Thyroid gland (tissue), 4 donors: Measurements from ENCODE around the gene OR13C9.

Experiments
- POLR2A ChIP-seq, 2 donors: fragments of 450-650 bp; IDR thresholded peaks; one replicate each; pipeline ENCODE4 v1.6.1; 2017; ENCODE audit warnings: antibody characterized with exemption in 2 of 2, mild to moderate bottlenecking in 2 of 2, moderate library complexity in 1 of 2
- TF ChIP-seq, protein P1 (sequence below), 6 experiments: fragments of 200-600 bp in 3 of 6; fragments of 450-650 bp in 3 of 6; sonication (generic) in 3 of 6; IDR thresholded peaks; one replicate each; pipeline ENCODE4 v1.5.1; 2016 to 2019; ENCODE audit warnings: antibody characterized with exemption in 6 of 6, mild to moderate bottlenecking in 2 of 6, inconsistent platforms in 1 of 6, moderate library complexity in 1 of 6

DNA sequence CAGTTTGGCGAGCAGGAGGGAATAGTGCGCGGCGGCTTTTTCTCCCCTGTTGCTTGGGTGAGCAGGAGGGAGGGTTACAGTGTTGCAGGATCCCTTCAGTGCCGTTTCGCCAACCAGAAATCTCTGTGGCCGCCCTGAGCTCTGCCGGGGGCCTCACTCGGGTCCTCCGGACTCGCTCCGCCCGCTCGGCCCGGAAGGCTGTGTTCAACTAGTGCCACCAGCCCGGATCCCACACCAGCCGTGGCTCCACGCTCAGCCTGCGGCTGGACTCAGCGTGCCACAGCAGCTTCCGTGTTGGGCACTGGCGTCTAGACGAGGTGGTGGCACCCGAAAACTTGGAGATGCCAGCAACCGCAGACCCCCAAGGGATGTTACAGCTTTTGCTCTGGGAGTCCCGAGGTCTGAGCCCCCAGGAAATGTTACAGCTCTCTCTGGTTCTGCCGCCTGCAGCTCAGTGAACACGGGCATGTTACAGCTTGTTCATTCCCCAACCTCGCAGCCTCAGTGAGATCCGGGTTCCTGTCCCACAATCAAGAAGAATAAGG lies 16.0 kb upstream of the OR13C9 start:
- TF ChIP-seq, protein P1, sequence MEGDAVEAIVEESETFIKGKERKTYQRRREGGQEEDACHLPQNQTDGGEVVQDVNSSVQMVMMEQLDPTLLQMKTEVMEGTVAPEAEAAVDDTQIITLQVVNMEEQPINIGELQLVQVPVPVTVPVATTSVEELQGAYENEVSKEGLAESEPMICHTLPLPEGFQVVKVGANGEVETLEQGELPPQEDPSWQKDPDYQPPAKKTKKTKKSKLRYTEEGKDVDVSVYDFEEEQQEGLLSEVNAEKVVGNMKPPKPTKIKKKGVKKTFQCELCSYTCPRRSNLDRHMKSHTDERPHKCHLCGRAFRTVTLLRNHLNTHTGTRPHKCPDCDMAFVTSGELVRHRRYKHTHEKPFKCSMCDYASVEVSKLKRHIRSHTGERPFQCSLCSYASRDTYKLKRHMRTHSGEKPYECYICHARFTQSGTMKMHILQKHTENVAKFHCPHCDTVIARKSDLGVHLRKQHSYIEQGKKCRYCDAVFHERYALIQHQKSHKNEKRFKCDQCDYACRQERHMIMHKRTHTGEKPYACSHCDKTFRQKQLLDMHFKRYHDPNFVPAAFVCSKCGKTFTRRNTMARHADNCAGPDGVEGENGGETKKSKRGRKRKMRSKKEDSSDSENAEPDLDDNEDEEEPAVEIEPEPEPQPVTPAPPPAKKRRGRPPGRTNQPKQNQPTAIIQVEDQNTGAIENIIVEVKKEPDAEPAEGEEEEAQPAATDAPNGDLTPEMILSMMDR (IDR thresholded peaks at IDR 0.05): no peak
- no peak for TF ChIP-seq POLR2A (IDR thresholded peaks at IDR 0.05)
